Keratinocyte (primary cell): ENCODE results near the gene TCHP. TPM values are rescaled to one million over a fixed set of nuclear protein-coding genes. Genes with fewer than 3 reads are reported as not detected.
A peak's percentile ranks its signal among the peaks of the same experiment; 100 is the strongest.

Experiments
- DNase-seq: peaks from one replicate; pipeline ENCODE4 v3.0.0-alpha.2; 2011; ENCODE audit warnings: low read depth, missing footprints, low spot score
- FAIRE-seq: peaks from 2 replicates; lab custom pipeline; 2011; peaks lifted over from hg19 to GRCh38; lab: Jason Lieb, UNC
- H2AFZ ChIP-seq: 2 replicates; pipeline ENCODE4 v1.6.0; 2012; ENCODE audit warnings: low read length, control low read depth, inconsistent platforms; ENCODE audit not compliant: control insufficient read depth
- H3K27ac ChIP-seq: 2 replicates; pipeline ENCODE4 v1.5.1; 2011; ENCODE audit warnings: low read length; ENCODE audit not compliant: control insufficient read depth, insufficient read depth
- H3K27me3 ChIP-seq: 3 replicates; pipeline ENCODE4 v1.6.0; 2011; ENCODE audit warnings: low read length; ENCODE audit not compliant: control insufficient read depth, insufficient read depth; ENCODE audit errors: extremely low read depth
- H3K36me3 ChIP-seq, 2 experiments: 2 replicates in 1 of 2; 3 replicates in 1 of 2; pipeline ENCODE4 v1.5.1; 2011; ENCODE audit warnings: low read length in 2 of 2, mild to moderate bottlenecking in 1 of 2; ENCODE audit not compliant: control insufficient read depth in 2 of 2, insufficient read depth in 2 of 2; ENCODE audit errors: extremely low read depth in 1 of 2
- H3K4me1 ChIP-seq: 3 replicates; pipeline ENCODE4 v1.5.1; 2011; ENCODE audit warnings: low read length; ENCODE audit not compliant: control insufficient read depth, insufficient read depth; ENCODE audit errors: extremely low read depth
- H3K4me2 ChIP-seq: 3 replicates; pipeline ENCODE4 v1.6.0; 2011; ENCODE audit warnings: low read depth, low read length; ENCODE audit not compliant: control insufficient read depth, insufficient read depth; ENCODE audit errors: extremely low read depth
- H3K4me3 ChIP-seq, 3 experiments: fragments of 200-600 bp in 1 of 3; sonication (generic) in 1 of 3; 2 replicates in 2 of 3; 3 replicates in 1 of 3; pipeline ENCODE4 v1.5.1; 2011 to 2016; ENCODE audit warnings: low read length in 3 of 3, mild to moderate bottlenecking in 3 of 3, control low read depth in 2 of 3, inconsistent platforms in 1 of 3, low read depth in 1 of 3, mixed read lengths in 1 of 3, mixed run types in 1 of 3, moderate library complexity in 1 of 3; ENCODE audit not compliant: control insufficient read depth in 2 of 3, insufficient read depth in 2 of 3; ENCODE audit errors: extremely low read depth in 1 of 3
- H3K79me2 ChIP-seq: 2 replicates; pipeline ENCODE4 v1.6.0; 2012; ENCODE audit warnings: low read length; ENCODE audit not compliant: control insufficient read depth, insufficient read depth
- H3K9ac ChIP-seq: 3 replicates; pipeline ENCODE4 v1.6.0; 2011; ENCODE audit warnings: low read length; ENCODE audit not compliant: control insufficient read depth, insufficient read depth; ENCODE audit errors: extremely low read depth
- H3K9me1 ChIP-seq: 3 replicates; pipeline ENCODE4 v1.6.0; 2011; ENCODE audit warnings: low read length; ENCODE audit not compliant: control insufficient read depth, insufficient read depth; ENCODE audit errors: extremely low read depth
- H3K9me3 ChIP-seq: 2 replicates; pipeline ENCODE4 v1.5.1; 2012; ENCODE audit warnings: low read depth, low read length; ENCODE audit not compliant: control insufficient read depth
- H4K20me1 ChIP-seq: 3 replicates; pipeline ENCODE4 v1.6.0; 2011; ENCODE audit warnings: low read length; ENCODE audit not compliant: control insufficient read depth, insufficient read depth; ENCODE audit errors: extremely low read depth
- EZH2 ChIP-seq: IDR thresholded peaks from one replicate; pipeline ENCODE4 v1.6.1; 2012; ENCODE audit warnings: inconsistent platforms, mild to moderate bottlenecking, low read length, moderate library complexity
- dilution Hi-C: fragments of 300-500 bp; cut with MboI; formaldehyde crosslinking; loops from one replicate; pipeline ENCODE4 v1.7.0; 2020; ENCODE audit warnings: low sequenced_read_pairs; ENCODE audit not compliant: extremely low pct_ligation_motif_present
- polyA plus RNA-seq, 5 experiments: library from polyadenylated mRNA; depleted of rRNA in 3 of 5; stranded (reverse) in 3 of 5; stranded (forward) in 1 of 5; unstranded in 1 of 5; fragments of >200 nt; gene quantifications; 1 replicate in 1 of 5; 2 replicates in 3 of 5; 3 replicates in 1 of 5; pipeline versions ENCODE4 v1.2.1 to v1.2.3, GENCODE V29; 2011 to 2012; ENCODE audit warnings: missing spikeins in 2 of 5, low read depth in 1 of 5, low replicate concordance in 1 of 5
- TF ChIP-seq, protein P1 (sequence below), 3 experiments: IDR thresholded peaks in 1 of 3; conservative IDR thresholded peaks in 1 of 3; optimal IDR thresholded peaks in 1 of 3; 2 replicates in 2 of 3; 3 replicates in 1 of 3; pipeline versions ENCODE3 to v1.5.1; 2011; ENCODE audit warnings: low read length in 3 of 3, mild to moderate bottlenecking in 3 of 3, moderate library complexity in 2 of 3, control low read depth in 1 of 3, inconsistent platforms in 1 of 3; ENCODE audit not compliant: insufficient read depth in 2 of 3; ENCODE audit errors: extremely low read depth in 1 of 3

The TCHP gene
- polyA plus RNA-seq, 1 donor (not counting 4 experiments of a cell fraction or from before 2014, with no cell fraction given) = 9.6 TPM

DNA sequence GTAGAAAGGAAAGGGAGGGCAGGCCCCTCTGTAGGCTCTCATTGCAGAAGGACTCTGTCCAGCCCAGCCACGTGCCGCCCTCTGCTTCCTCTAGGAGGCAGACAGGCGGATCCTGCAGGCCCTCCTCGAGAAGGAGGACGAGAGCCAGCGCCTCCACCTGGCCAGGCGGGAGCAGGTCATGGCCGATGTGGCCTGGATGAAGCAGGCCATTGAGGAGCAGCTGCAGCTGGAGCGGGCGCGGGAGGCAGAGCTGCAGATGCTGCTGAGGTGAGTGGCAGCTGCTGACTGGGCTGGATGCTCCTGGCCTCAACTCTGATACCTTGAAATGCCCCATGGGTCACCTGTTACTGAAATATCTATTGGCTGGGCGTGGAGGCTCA, 10.9 kb downstream of the TCHP start:
- Histone ChIP-seq H2AFZ (no peak overlapping the region), H3K9ac (no peak overlapping the region), H3K9me3 (no peaks in the 10 kb centered on the region), H4K20me1 (no peaks in the 10 kb centered on the region), H3K79me2 (no peaks in the 10 kb centered on the region), H3K4me1 (peaks cover 4% of the 10 kb centered on the region), H3K36me3 (peaks cover 25 to 45% of the 10 kb centered on the region in 2 experiments), H3K27me3 (no peaks in the 10 kb centered on the region), H3K27ac (no peak overlapping the region), H3K4me2 (no peak overlapping the region), H3K9me1 (no peaks in the 10 kb centered on the region), H3K4me3 (no peak overlapping the region)
- no peak for FAIRE-seq
- no peak for TF ChIP-seq EZH2
- TF ChIP-seq, protein P1, sequence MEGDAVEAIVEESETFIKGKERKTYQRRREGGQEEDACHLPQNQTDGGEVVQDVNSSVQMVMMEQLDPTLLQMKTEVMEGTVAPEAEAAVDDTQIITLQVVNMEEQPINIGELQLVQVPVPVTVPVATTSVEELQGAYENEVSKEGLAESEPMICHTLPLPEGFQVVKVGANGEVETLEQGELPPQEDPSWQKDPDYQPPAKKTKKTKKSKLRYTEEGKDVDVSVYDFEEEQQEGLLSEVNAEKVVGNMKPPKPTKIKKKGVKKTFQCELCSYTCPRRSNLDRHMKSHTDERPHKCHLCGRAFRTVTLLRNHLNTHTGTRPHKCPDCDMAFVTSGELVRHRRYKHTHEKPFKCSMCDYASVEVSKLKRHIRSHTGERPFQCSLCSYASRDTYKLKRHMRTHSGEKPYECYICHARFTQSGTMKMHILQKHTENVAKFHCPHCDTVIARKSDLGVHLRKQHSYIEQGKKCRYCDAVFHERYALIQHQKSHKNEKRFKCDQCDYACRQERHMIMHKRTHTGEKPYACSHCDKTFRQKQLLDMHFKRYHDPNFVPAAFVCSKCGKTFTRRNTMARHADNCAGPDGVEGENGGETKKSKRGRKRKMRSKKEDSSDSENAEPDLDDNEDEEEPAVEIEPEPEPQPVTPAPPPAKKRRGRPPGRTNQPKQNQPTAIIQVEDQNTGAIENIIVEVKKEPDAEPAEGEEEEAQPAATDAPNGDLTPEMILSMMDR (optimal IDR thresholded peaks at IDR 0.05 in 1 of 3, IDR thresholded peaks at IDR 0.05 in 1 of 3, conservative IDR thresholded peaks at IDR 0.05 in 1 of 3; ENCODE audit: extremely low read depth in 1 of 3, insufficient read depth in 2 of 3, low read length in 3 of 3) = peak; percentile 44 to 63 (median 59)
- no peak for DNase-seq
- dilution Hi-C loops = no loop called here

DNA sequence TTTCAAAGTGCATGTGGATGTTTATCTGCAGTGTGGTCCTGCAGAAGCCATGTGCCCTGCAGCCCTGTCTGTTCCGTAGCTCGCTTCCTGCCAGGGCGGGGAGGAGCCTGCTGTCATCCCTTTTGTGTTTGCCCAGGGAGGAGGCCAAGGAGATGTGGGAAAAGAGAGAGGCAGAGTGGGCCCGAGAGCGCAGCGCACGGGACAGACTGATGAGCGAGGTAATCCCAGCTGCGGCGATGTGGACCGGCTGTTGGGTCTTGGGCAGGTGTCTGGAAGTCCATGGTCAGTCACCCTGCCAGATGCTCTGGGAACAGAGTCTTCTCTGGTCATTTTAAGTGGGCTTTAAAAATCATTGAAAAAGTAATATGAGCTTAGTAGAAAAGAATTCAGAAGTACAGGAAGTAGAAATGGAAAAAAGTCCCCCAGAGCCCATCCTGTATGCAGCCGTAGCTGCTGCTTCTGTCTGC, 12.8 kb downstream of the TCHP start:
- Histone ChIP-seq H2AFZ (no peak overlapping the region), H3K4me3 (no peak overlapping the region), H3K27me3 (no peaks in the 10 kb centered on the region), H3K4me1 (peaks cover 4% of the 10 kb centered on the region), H3K9ac (no peak overlapping the region), H3K36me3 (peaks cover 30 to 35% of the 10 kb centered on the region in 2 experiments), H3K9me1 (no peaks in the 10 kb centered on the region), H3K27ac (no peak overlapping the region), H3K9me3 (no peaks in the 10 kb centered on the region), H3K4me2 (no peak overlapping the region), H4K20me1 (no peaks in the 10 kb centered on the region), H3K79me2 (no peaks in the 10 kb centered on the region)
- TF ChIP-seq, protein P1 (optimal IDR thresholded peaks at IDR 0.05 in 1 of 3, IDR thresholded peaks at IDR 0.05 in 1 of 3, conservative IDR thresholded peaks at IDR 0.05 in 1 of 3; ENCODE audit: extremely low read depth in 1 of 3, insufficient read depth in 2 of 3, low read length in 3 of 3) = no peak
- no peak for TF ChIP-seq EZH2
- dilution Hi-C loops = no loop called here
- FAIRE-seq = no peak
- DNase-seq = no peak
